Psoas muscle (tissue), 8 donors: ENCODE data around the gene PXMP4. TPM values are rescaled to one million over a fixed set of nuclear protein-coding genes. Genes with fewer than 3 reads are reported as not detected.

Experiments
- ATAC-seq, 4 donors: fragments of 200-7000 bp; cut with Tn5 transposase; one replicate each; pipeline ENCODE4 v1.9.1; 2020; ENCODE audit warnings: moderate library complexity in 3 of 4, mild to moderate bottlenecking in 2 of 4
- DNase-seq, 2 donors: peaks; one replicate each; pipeline ENCODE4 v3.0.0-alpha.2; 2020
- H3K27ac ChIP-seq: fragments of 200-600 bp; one replicate; pipeline ENCODE4 v1.8.0; 2022
- H3K27me3 ChIP-seq, 3 donors: fragments of 200-600 bp in 1 of 3; one replicate each; pipeline versions ENCODE4 v1.6.1 to v1.8.0; 2013 to 2022; ENCODE audit warnings: low read length in 2 of 3, mild to moderate bottlenecking in 2 of 3, moderate library complexity in 1 of 3; ENCODE audit not compliant: insufficient read depth in 3 of 3
- H3K36me3 ChIP-seq, 2 donors: fragments of 200-600 bp in 1 of 2; one replicate each; pipeline versions ENCODE4 v1.6.1 to v1.8.0; 2013 to 2022; ENCODE audit warnings: low read depth in 1 of 2, mild to moderate bottlenecking in 1 of 2, moderate library complexity in 1 of 2; ENCODE audit not compliant: insufficient read depth in 1 of 2
- H3K4me1 ChIP-seq: fragments of 200-600 bp; one replicate; pipeline ENCODE4 v1.8.0; 2022
- H3K4me3 ChIP-seq: fragments of 200-600 bp; one replicate; pipeline ENCODE4 v1.8.0; 2022; ENCODE audit warnings: mild to moderate bottlenecking
- H3K9me3 ChIP-seq: fragments of 200-600 bp; one replicate; pipeline ENCODE4 v1.8.0; 2022
- CTCF ChIP-seq: fragments of 200-600 bp; IDR thresholded peaks from one replicate; pipeline ENCODE4 v1.8.0; 2022; ENCODE audit warnings: antibody characterized with exemption
- WGBS, 3 donors: extraction: QIAGEN DNeasy Blood & Tissue Kit; methylation state at CpG; one replicate each; pipeline versions ENCODE4 v1.1.6 to v1.1.7; 2013; 5-methylcytosine and 5-hydroxymethylcytosine counted together
- intact Hi-C, 2 donors: fragments of 100-400 bp; cut with DNase I; formaldehyde crosslinking; loops; one replicate each; pipeline versions ENCODE4 v1.11.0 to v1.14.2; 2022
- polyA plus RNA-seq, 3 donors: library from polyadenylated mRNA; stranded (reverse); fragments of 200-250 nt; gene quantifications; one replicate each; pipeline ENCODE4 v1.2.3, GENCODE V29; 2013
- total RNA-seq, 4 donors: library from RNA; stranded (reverse); fragmentation: NEBNext Ultra II Directional in 2 of 4; extraction: Animal tissue kit (Norgen Biotek cat#: 25700) in 2 of 4; gene quantifications; one replicate each; pipeline versions ENCODE4 v1.2.1 to v1.2.4, GENCODE V29; 2021 to 2023
- donor health status: healthy with polysubstance abuse.
- donor health status: DM: no; HTN: no; CAD: no; lungs with moderate emphysema.
- donor health status: Bipolar disorder and iron deficiency.
- donor health status: healthy.
- donor health status: DM: yes; HTN: yes; CAD: no.
- donor health status: DM: no; HTN: no; CAD: no.
- donor health status: DM: no; HTN: no; CAD: no.
- donor health status: DM: yes; HTN: yes; CAD: no.

Gene PXMP4
- total and polyA plus RNA-seq, 7 donors, result 1.9 to 10.6 (median 5.1) TPM

- peaks cover 4% of the 10 kb centered on the region for H3K4me1 ChIP-seq
- TF ChIP-seq CTCF, result no peak
- H3K4me3 ChIP-seq, result no peak overlapping the region
- intact Hi-C loops, result no loop called here
- no peaks in the 10 kb centered on the region for H3K36me3 ChIP-seq
- ATAC-seq (no peak), DNase-seq (no peak)
- 41 to 45% (median 43%) methylated on average over 10 of the region's 10 CpGs for WGBS, 3 donors
- H3K27me3 ChIP-seq, result no peaks in the 10 kb centered on the region
- H3K27ac ChIP-seq, result no peak overlapping the region
- no peaks in the 10 kb centered on the region for H3K9me3 ChIP-seq
Observed at GRCh38 chr20:33684533-33685327, 35.4 kb downstream of the PXMP4 start.

GRCh38 chr20:33681728-33682353 is 38.3 kb downstream of the PXMP4 start:
- Histone ChIP-seq H3K4me3 (no peak overlapping the region), H3K9me3 (no peaks in the 10 kb centered on the region), H3K27ac (no peak overlapping the region), H3K36me3 (no peaks in the 10 kb centered on the region), H3K27me3 (no peaks in the 10 kb centered on the region), H3K4me1 (peaks cover 4% of the 10 kb centered on the region)
- DNase-seq (no peak), ATAC-seq (no peak)
- no peak for TF ChIP-seq CTCF
- 82 to 90% (median 83%) methylated on average over 9 of the region's 9 CpGs for WGBS, 3 donors
- intact Hi-C loops, result no loop called here

GRCh38 chr20:33681288-33681687 is 38.8 kb downstream of the PXMP4 start:
- Histone ChIP-seq H3K4me1 (peaks cover 4% of the 10 kb centered on the region), H3K27ac (no peak overlapping the region), H3K36me3 (no peaks in the 10 kb centered on the region), H3K9me3 (no peaks in the 10 kb centered on the region), H3K4me3 (no peak overlapping the region), H3K27me3 (no peaks in the 10 kb centered on the region)
- 87 to 92% (median 89%) methylated on average over 5 of the region's 5 CpGs for WGBS, 3 donors
- ATAC-seq, result no peak
- no peak for DNase-seq
- TF ChIP-seq CTCF, result no peak
- intact Hi-C loops, result no loop called here

- H3K27ac ChIP-seq, result no peak overlapping the region
- H3K9me3 ChIP-seq, result no peaks in the 10 kb centered on the region
- DNase-seq (no peak), ATAC-seq (no peak)
- H3K4me1 ChIP-seq, result peaks cover 4% of the 10 kb centered on the region
- intact Hi-C loops, result no loop called here
- no peak for TF ChIP-seq CTCF
- no peak overlapping the region for H3K4me3 ChIP-seq
- no peaks in the 10 kb centered on the region for H3K27me3 ChIP-seq
- WGBS, 3 donors, result 87 to 100% (median 96%) methylated on average over 2 of the region's 2 CpGs
- no peaks in the 10 kb centered on the region for H3K36me3 ChIP-seq
Observed at GRCh38 chr20:33680686-33681085, 39.4 kb downstream of the PXMP4 start.
